ENCODE results near the gene ZNF827.

The ZNF827 gene

GRCh38 chr4:145739845-145740244 is 198.8 kb downstream of the ZNF827 start:
- DNase-seq = peak; percentile 22

DNA sequence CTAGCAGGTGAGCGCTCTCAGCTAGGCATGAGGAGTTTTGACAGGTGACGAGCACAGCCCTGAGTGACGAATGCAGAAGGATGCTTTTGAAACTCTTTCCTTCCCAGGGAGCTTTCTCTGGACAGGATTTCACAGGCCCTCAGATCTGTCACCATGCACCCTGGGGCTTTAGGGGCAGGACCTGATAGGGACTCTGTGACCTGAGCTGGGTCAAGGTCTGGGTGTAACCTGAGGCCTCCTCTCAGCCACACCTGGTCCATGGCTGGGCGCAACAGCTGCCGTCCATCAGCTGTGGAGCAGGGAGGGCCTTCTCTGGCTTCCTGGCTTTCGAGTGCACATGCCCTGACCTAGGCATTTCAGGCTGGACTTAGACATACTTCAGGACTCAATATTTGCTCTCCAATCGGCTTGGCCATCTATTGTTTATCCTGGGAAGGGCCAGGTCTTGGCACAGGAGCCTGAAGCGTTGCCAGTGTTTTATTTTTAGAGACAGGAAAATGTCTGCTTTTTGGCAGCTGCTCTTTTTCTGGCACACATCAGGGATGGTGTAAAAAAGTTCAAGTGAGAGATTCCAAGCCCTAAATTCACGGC is 202.3 kb downstream of the ZNF827 start:
- peak; percentile 45 for DNase-seq

GRCh38 chr4:145735827-145736226 is 202.8 kb downstream of the ZNF827 start:
- DNase-seq = peak; percentile 6

DNA sequence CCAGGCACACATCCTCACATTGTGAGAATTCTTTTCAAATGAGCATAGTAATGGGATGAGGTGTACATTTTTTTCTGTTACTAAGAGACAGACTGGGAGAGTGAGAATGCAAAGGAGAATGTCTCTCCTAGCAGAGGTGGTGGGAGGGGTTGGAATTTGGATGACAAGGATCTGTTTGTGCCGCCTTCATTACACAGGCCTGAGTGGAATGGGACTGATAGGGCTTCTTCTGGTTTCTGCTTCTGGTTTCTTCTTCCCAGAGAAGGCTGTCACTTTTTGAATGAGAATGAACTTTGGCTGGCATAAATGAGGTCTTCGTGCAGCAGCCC is 203.3 kb downstream of the ZNF827 start:
- peak; percentile 97 for DNase-seq

DNA sequence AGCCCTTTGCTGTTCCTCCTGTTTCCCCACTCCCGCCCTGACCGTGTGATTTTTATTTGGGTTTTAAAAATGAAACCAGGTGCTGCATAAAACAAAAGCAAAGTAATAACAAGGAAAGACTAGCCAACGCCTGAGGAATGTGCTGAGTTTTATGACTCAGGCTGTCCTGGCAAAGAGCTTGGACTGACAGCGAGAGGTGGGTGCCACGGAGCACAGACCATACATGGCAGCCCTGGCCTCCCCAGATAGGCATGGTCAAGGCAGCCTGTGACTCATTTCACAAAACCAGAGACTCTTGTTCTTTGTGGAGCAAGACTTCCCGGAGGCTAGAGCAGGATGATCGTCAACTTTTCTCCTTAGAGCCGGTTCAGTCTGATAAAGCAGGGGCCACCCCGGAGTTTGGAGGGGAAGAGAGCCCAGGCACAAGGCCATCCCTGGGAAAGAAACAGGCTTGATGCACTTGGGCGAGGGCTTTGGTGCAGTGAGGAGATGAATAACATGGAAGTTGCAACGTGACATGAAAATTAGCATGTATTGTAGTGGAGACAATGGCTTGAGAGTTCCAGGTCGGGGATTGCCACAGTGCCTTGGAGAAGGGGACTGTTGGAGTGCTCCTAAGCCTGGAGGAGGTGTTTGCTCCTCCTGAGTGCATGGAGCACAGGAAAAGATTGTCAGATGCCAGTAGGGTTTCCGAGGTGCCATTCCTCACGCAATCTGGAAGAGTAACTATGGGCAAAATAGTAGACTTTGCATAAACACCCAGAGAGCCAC is 203.9 kb downstream of the ZNF827 start:
- DNase-seq = peak; percentile 96

- peak; percentile 19 for DNase-seq
Measured at GRCh38 chr4:145734031-145734430, 204.6 kb downstream of the ZNF827 start.

GRCh38 chr4:145732895-145733880 is 205.4 kb downstream of the ZNF827 start:
- DNase-seq = peak; percentile 95

DNA sequence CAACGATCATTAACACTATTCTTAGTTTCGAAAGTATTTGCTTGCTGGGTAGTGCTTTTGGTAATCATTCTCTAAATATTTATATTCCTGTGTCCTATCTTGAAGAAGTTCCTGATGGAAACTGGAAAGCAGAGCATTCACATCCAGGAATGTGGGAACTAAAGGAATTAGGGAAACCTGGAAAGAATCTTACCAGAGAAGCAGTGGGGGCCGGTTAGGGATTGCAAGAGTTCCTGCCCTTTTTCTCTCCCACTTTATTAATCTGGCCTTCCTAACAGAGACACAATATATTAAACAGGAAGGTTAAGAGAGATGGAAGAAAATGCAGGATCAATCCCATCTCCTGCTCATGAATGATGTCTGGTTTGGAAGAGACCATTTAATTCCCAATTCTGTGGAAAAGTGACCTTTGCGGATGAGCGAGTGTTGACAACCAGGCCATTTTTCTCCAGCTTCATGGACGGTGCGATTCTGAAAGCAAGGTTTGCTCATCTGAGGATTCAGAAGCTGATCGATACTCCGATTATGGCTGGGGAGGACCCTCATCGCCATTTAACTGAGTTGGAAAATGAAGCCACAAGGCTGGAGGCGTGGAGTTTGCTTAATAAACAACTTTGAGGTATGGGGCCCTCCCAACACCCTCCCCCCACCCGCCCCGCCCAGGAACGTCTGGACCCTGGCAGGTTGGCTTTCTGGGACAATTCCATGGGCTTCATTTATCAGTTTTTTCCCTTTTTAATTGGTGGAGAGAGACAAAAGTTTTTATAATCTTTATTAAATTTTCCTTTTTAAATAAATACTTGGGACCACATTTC is 206.4 kb downstream of the ZNF827 start:
- no peak for DNase-seq

DNA sequence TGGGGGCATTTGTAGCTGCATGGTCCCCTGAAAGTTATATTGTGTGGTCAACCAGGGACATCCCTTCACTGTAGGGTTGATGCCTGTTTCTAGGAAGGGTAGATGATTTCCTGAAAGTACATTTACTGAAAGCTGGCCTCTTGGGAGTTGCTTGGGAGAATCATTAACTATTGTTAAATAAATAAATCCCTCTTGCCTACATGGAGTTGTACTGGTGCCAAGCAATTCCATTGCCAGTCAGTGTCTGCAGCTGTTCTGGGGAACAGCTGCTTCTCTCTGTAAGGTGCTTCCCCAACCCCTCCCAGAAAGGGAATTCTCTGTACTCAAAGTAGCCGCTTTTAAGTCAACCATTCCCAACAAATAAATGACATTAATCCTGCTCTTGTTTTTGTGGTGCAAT is 207.6 kb downstream of the ZNF827 start:
- DNase-seq = peak; percentile 48

- DNase-seq = no peak
Measured at GRCh38 chr4:145730026-145730425, 208.6 kb downstream of the ZNF827 start.

DNA sequence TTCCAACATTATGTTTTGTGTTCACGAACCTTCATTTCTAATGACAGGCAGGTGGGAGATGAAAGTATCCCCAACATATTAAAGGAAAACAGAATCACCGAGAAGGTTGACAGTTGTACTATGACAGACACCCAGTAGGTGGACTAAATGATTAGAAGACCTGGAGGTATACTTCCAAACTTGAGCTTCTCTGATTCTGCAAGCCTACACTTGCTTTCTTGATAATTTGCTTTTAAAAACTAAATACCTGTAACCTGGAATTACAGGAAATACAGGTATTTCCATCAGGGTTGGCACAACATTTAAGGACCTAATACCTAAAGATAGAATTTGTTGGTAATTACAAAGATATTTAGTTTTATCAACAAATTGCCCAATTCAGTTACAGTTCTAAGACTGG is 215.3 kb downstream of the ZNF827 start:
- no peak for DNase-seq

DNA sequence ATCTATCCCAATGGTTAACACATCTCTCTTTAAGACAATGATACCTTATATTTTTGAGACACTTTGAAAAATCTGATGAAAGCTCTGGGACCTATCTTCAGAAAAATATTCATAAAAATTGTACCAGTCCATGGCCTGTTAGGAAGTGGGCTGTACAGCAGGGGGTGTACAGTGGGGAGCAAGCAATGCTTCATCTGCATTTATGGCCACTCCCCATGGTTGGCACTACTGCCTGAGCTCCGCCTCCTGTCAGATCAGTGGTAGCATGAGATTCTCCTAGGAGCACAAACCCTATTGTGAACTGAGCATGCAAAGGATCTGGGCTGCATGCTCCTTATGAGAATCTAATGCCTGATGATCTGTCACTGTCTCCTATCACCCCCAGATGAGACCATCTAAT is 216.1 kb downstream of the ZNF827 start:
- no peak for DNase-seq

- DNase-seq = no peak
Measured at GRCh38 chr4:145720656-145721055, 218.0 kb downstream of the ZNF827 start.

GRCh38 chr4:145719752-145720624 is 218.6 kb downstream of the ZNF827 start:
- DNase-seq = no peak

- no peak for DNase-seq
Measured at GRCh38 chr4:145716661-145717200, 221.9 kb downstream of the ZNF827 start.

- peak; percentile 40 for DNase-seq
Measured at GRCh38 chr4:145716200-145716599, 222.4 kb downstream of the ZNF827 start.

DNA sequence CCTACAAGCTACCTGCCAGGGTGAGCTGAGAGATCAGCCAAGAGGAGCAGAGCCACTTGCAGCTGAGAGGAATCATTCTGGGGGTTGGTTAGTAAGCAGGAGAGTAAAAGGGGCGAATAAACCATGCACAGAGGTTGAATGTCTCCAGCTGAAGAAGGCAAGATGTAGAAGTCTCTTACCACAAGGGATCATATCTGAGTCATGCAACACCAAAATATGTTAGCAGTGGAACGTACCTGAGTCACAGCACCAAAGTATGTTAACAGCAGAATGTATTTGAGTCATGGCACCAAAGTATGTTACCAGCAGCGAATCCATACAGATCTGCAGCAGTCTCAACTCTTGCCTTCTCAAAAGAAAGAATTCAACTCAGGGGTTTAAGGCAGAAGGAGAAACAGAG is 228.8 kb downstream of the ZNF827 start:
- peak; percentile 95 for DNase-seq

GRCh38 chr4:145709336-145709735 is 229.3 kb downstream of the ZNF827 start:
- no peak for DNase-seq

Data from fibroblast of skin of right quadriceps (primary cell).